HK-2 (cell line): ENCODE data around the gene PTPN14.

Source experiments
- DNase-seq: peaks from one replicate; pipeline ENCODE4 v3.0.0-alpha.2; 2018; ENCODE audit not compliant: unreplicated experiment

Gene PTPN14

GRCh38 chr1:214476229-214476985 is 75.0 kb downstream of the PTPN14 start:
- DNase-seq: peak; percentile 65

DNA sequence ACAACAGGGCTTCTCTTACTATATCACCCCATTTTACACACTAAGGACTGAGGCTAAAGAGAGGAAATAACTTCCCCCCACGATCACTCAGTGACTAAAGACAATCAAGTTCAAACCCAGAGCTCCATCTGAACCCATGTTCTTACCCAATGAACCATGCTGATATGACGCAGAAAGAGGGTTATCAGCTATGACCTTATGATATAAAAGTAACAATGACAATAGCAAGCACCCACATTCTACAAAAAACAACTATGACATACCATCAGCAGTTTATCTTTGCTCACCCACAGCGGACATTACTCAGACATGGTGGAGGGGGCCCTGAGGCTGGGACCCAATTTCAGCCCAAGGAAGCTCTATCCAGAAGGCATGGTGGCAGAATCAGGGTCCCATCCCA is 75.7 kb downstream of the PTPN14 start:
- DNase-seq: no peak

DNA sequence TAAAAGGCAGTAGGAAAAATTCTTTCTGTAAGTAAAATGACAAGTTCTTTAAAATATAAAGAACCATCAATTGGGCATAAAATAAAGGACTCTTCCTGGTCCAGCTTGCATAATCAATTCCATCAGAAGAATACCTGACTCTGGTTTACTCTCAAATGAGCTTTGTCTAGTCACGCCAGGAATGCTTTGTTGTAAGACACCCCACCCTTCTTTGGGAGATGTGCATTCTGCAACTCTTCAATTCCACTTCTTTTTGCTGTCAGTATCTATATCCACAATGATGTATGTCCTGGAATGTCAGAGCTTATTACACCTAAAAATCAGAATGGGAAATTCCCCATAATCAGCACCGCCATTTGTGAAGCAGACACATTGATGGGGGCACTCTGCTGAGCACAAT is 76.1 kb downstream of the PTPN14 start:
- no peak for DNase-seq

GRCh38 chr1:214474467-214474866 is 76.9 kb downstream of the PTPN14 start:
- no peak for DNase-seq

DNA sequence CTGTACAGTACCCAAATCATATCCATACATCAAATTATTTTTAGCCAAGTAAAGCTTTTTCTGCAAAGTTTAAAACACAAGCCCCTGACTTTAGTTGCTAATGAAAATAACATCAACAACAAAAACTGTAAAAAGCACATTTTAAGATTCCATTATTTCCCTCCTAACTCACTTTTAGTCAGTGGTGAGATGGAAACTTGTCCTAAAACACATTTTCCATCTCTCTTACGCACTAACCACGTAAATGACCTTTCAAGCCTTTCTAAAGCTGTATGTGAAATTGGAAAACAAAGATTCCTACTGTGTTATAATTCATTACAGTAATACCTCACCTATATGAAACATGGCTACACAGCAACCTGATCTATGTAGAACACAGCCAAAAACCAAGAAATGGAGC is 77.5 kb downstream of the PTPN14 start:
- DNase-seq: no peak

- DNase-seq: no peak
Measured at GRCh38 chr1:214473387-214473786, 78.0 kb downstream of the PTPN14 start.

- no peak for DNase-seq
Measured at GRCh38 chr1:214472364-214472763, 79.0 kb downstream of the PTPN14 start.

DNA sequence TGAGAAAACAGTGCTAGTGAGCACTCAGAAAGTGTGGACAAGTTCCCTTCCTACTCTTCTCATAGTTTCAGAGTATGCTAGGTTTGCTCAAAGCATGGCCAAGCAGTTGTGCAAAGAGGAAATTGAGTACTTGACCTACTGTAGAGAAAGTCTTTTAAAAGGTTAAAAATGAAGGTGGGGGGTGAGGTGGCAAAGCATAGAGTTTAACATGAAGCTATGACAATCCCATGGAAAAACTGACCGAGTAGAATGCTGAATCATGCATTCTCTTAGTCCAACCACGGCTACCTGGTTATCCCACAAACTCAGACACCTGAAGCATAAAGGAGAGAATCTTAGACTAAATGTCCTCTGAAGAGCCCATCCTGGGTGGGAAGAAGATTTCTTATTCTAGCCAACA is 79.9 kb downstream of the PTPN14 start:
- no peak for DNase-seq

- no peak for DNase-seq
Measured at GRCh38 chr1:214470132-214470531, 81.3 kb downstream of the PTPN14 start.

DNA sequence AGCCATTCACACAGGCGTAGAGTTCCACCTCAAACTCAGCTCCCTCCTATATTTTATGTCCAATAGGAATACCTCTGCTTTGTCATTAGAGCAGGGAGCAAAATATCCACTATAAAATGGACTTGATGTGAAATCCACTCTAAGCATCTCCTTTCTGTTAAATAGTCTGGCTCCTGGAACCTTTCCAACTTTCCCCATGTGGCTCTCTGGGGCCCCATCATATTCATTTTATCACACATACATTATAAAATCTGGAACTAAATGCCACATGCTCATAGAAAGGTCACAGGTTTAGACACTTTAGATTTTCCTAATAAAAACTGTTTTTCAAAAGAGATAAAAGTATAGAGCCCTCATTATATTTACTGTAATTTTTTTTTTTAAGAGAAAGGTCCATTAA is 82.1 kb downstream of the PTPN14 start:
- no peak for DNase-seq

DNA sequence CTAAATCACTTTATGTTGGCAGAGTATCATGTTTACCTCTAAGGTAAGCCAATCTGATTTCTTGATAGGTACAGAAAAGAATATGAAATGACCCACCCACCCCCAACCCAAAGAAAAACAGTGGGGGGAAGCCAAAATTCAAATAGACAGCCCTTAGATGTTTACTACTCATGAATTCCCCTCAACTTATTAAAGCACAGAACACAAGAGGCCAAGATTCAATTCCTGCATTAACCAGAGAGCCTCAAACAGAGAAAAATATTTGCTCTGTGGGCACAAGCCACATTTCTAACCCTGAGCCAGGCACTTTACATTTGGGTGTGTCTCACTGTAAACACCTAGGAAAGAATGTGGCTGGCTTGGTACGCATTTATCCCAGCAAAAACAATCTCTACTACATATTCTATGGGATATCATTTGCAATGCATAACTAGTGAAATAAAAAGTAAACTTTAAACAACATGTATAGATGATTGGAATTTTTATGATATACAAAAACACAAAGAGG is 84.3 kb downstream of the PTPN14 start:
- no peak for DNase-seq

- DNase-seq: no peak
Measured at GRCh38 chr1:214466403-214467077, 84.9 kb downstream of the PTPN14 start.

DNA sequence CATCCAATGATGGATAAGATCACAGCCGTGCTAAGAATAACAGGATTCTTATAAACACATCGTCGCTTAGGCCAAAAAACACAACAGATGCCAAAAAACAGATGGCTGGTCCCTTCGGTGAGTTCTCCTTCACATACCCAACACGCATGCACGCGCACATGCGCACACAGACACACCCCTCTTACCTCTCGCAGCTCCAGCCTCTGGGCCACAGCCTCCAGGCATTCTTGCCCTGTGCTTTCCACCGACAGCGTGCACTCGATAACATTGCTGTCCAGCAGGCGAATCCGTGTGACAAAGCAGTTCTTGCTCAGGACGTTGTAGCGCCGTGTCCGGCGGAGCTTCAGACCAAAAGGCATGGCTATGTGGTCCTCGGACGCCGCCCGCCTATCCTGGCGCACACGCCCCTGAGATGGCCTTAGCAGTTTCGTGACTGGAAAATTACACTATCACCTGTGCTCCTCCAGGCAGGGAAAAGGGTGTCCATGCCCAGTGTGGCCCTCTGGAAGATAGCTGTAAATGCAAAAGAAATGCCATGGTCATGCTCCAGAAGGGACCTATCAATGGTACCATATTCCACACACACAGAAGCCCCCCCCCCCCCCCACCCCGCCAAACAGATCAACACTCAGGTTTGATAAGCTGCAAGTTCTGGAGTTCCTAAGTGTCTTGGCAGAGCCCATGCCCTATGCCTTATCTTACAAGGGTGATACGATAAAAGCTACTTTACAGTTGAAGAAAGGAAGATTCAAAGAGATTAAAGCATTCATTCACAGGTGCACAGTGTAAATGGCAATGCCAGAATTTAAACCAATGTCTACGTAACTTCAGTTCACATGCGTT is 86.7 kb downstream of the PTPN14 start:
- DNase-seq: no peak

DNA sequence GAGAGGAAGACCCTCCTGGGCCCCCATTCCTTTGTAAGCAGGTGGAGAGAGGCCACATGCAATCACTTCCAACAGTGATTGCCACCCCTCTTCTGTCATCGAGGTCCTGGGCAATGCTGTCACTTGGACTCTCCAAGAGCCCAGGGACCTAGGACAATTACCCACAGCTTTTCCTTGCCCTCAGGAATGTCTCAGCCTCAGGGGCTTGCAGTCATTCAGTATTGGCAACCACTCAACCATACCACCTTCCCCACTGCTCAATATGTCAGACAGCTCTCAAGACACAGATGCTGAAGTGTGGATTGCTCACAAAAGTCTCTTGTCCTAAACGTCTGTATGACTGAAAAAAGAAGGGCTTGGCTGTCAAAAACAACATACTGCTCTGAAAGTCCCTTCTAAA is 87.8 kb downstream of the PTPN14 start:
- DNase-seq: no peak

- no peak for DNase-seq
Measured at GRCh38 chr1:214462882-214463281, 88.5 kb downstream of the PTPN14 start.

DNA sequence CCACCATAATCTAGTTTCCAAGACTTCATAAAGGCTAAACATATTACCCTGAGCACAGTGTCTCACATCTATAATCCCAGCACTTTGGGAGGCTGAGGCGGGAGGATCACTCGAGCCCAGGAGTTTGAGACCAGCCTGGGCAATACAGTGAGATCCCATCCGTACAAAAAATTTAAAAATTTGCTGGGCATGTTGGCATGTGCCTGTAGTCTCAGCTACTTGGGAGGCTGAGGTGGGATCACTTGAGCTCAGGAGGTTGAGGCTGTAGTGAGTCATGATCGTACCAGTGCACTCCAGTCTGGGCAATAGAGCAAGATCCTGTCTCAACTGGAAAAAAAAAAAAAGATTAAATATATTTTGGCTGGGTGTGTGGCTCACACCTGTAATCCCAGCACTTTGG is 90.1 kb downstream of the PTPN14 start:
- no peak for DNase-seq

DNA sequence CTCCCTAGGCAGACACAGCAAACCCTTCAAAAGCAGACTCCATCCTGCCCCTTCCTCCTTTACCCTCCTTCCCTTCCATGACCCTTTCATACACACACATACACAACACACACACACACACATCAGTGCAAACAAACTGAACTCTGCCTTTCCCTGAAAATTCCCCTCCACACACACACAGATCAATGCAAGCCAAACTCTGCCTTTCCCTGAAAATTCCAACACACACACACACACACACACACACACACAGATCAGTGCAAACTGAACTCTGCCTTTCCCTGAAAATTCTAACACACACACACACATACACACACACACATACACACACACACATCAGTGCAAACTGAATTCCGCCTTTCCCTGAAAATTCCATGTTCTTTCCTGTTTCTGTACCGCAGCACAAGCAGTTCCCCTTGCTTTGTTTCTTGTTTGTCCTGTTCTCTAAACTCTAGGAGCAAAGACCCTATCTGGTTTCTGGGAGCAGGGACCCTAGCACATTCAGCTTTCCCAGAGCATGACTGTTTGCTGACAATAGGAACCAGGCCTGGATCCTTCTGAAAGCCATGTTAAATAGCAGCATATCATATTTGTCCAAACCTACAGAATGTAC is 91.0 kb downstream of the PTPN14 start:
- no peak for DNase-seq

GRCh38 chr1:214459895-214460294 is 91.5 kb downstream of the PTPN14 start:
- no peak for DNase-seq

GRCh38 chr1:214458541-214458940 is 92.9 kb downstream of the PTPN14 start:
- no peak for DNase-seq

- no peak for DNase-seq
Measured at GRCh38 chr1:214455971-214456867, 95.2 kb downstream of the PTPN14 start.

- DNase-seq: no peak
Measured at GRCh38 chr1:214455479-214455878, 95.9 kb downstream of the PTPN14 start.
